SK-N-MC (cell line): Measurements from ENCODE around the gene USP28.

Experiments used
- DNase-seq: peaks from one replicate; pipeline ENCODE4 v3.0.0-alpha.2; 2011; ENCODE audit warnings: low read depth, low spot score
- H3K27ac ChIP-seq: fragments of 200-600 bp; sonication (generic); 2 replicates; pipeline ENCODE4 v1.5.1; 2016; ENCODE audit warnings: mixed run types
- H3K36me3 ChIP-seq: fragments of 200-600 bp; sonication (generic); 2 replicates; pipeline ENCODE4 v1.6.1; 2017; ENCODE audit warnings: antibody characterized with exemption, low read length, mixed read lengths; ENCODE audit not compliant: insufficient read depth
- H3K4me3 ChIP-seq: fragments of 200-600 bp; sonication (generic); 2 replicates; pipeline ENCODE4 v1.5.1; 2016
- H3K9ac ChIP-seq: fragments of 200-600 bp; sonication (generic); 2 replicates; pipeline ENCODE4 v1.8.0; 2017; ENCODE audit warnings: mixed run types, mixed read lengths; ENCODE audit not compliant: insufficient read length
- H3K9me3 ChIP-seq: fragments of 200-600 bp; sonication (generic); 2 replicates; pipeline ENCODE4 v1.6.1; 2017; ENCODE audit warnings: low read depth, mild to moderate bottlenecking, antibody characterized with exemption, low read length, moderate library complexity, mixed read lengths
- EZH2 ChIP-seq: fragments of 200-600 bp; sonication (generic); IDR thresholded peaks from one replicate; pipeline ENCODE4 v1.6.1; 2017; ENCODE audit warnings: antibody characterized with exemption
- FOXP2 ChIP-seq: optimal IDR thresholded peaks from 2 replicates; pipeline ENCODE3; 2011; ENCODE audit warnings: mild to moderate bottlenecking, moderate library complexity; ENCODE audit not compliant: insufficient read depth; ENCODE audit errors: extremely low read length, control extremely low read depth
- POLR2AphosphoS5 ChIP-seq: IDR thresholded peaks from 2 replicates; pipeline ENCODE4 v1.6.1; 2012; ENCODE audit warnings: mild to moderate bottlenecking, low read depth, low read length, borderline replicate concordance

The USP28 gene

DNA sequence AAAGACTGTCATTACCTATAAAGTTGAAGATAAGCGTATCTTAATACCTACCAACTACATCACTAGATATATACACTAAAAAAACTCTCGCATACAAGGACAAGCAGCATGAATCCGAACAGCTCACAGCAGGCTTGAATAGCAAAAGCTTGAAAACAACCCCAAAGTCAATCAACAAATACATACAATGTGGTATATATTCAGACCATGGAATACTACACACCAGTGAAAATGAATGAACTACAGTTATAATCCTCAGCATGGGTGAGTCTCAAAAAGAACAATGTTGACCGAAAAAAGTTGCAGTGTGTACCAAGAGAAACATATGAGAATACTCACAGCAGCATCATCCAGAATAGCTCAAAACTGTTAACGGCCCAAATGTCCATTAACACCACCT, 25.2 kb downstream of the USP28 start:
- H3K9me3 ChIP-seq, result no peaks in the 10 kb centered on the region
- H3K27ac ChIP-seq, result no peak overlapping the region
- no peak for TF ChIP-seq FOXP2
- no peak for TF ChIP-seq POLR2AphosphoS5
- no peak for TF ChIP-seq EZH2
- H3K36me3 ChIP-seq, result peaks cover 8% of the 10 kb centered on the region
- no peak overlapping the region for H3K4me3 ChIP-seq
- no peak overlapping the region for H3K9ac ChIP-seq
- DNase-seq, result no peak

- no peak overlapping the region for H3K27ac ChIP-seq
- H3K4me3 ChIP-seq, result no peak overlapping the region
- H3K36me3 ChIP-seq, result peaks cover 8% of the 10 kb centered on the region
- no peaks in the 10 kb centered on the region for H3K9me3 ChIP-seq
- H3K9ac ChIP-seq, result no peak overlapping the region
- DNase-seq, result no peak
- TF ChIP-seq FOXP2 (no peak), EZH2 (no peak), POLR2AphosphoS5 (no peak)
Measured at GRCh38 chr11:113849713-113850112, 25.7 kb downstream of the USP28 start.

- TF ChIP-seq FOXP2 (no peak), POLR2AphosphoS5 (no peak), EZH2 (no peak)
- H3K9me3 ChIP-seq, result no peaks in the 10 kb centered on the region
- H3K27ac ChIP-seq, result no peak overlapping the region
- H3K9ac ChIP-seq, result no peak overlapping the region
- H3K4me3 ChIP-seq, result no peak overlapping the region
- no peak for DNase-seq
- H3K36me3 ChIP-seq, result peaks cover 8% of the 10 kb centered on the region
Measured at GRCh38 chr11:113847580-113847979, 27.8 kb downstream of the USP28 start.

GRCh38 chr11:113847111-113847510, 28.3 kb downstream of the USP28 start:
- H3K9ac ChIP-seq, result no peak overlapping the region
- no peak for DNase-seq
- no peak overlapping the region for H3K4me3 ChIP-seq
- H3K9me3 ChIP-seq, result no peaks in the 10 kb centered on the region
- TF ChIP-seq FOXP2 (no peak), EZH2 (no peak), POLR2AphosphoS5 (no peak)
- H3K27ac ChIP-seq, result no peak overlapping the region
- H3K36me3 ChIP-seq, result peaks cover 5% of the 10 kb centered on the region; the same call in 1 of the 2 replicates

- H3K36me3 ChIP-seq, result peaks cover 8% of the 10 kb centered on the region; the same call in 1 of the 2 replicates
Measured at GRCh38 chr11:113841691-113842090, 33.7 kb downstream of the USP28 start.

DNA sequence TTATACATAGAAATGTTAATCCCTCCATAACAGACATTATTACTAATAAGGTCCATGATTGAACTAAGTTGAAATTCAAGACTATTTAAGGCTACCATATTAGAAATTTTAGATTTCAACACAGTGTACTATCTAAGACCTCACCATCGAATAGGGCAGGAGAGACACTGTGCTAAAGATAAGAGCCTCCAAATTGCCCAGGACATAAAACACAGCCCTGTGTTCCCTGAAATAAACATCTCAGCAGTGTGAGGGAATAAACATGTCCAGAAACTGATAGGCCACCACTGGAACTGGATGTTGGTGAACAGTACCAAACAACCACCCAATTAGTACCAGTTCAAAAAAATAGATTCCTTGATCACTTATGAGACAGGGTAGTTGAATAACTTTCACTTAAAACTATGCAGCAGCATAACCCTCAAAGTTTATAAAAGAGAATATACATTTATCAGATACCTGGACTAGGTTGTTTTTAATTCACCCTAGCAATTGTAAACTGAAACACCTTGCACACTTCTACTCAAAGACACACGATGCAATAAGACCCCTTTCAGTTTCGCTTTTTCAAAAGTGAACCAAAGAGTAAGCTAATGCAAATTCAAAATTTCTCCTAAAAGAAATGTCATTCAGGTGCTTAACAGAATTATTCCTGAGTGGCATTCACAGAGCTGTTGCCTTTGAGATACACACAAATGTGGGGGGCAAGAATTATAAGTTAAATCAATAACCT, 34.3 kb downstream of the USP28 start:
- Histone ChIP-seq H3K27ac (no peak overlapping the region), H3K4me3 (no peak overlapping the region), H3K36me3 (peaks cover 8% of the 10 kb centered on the region; the same call in 1 of the 2 replicates), H3K9ac (no peak overlapping the region), H3K9me3 (no peaks in the 10 kb centered on the region)
- DNase-seq, result no peak
- TF ChIP-seq POLR2AphosphoS5 (no peak), FOXP2 (no peak), EZH2 (no peak)

More at GRCh38 chr11:113841691-113842090, 33.7 kb downstream of the USP28 start:
- Histone ChIP-seq H3K4me3 (no peak overlapping the region), H3K9ac (no peak overlapping the region), H3K27ac (no peak overlapping the region), H3K9me3 (no peaks in the 10 kb centered on the region)
- TF ChIP-seq FOXP2, result no peak
- no peak for TF ChIP-seq EZH2
- DNase-seq, result no peak

DNA sequence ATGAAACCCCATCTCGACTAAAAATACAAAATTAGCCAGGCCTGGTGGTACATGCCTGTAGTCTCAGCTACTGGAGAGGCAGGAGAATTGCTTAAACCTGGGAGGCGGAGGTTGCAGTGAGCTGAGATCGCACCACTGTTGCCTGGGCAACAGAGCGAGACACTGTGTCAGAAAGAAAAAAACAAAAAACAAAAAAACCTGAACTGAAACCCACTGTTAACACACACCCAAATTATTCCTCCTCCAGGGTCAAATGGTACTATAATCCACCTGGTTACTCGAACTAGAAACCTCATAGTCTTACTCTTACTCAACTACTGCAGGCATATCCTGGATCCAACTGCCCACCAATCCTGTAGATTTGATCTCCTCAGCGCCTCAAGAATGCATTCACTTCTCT, 35.5 kb downstream of the USP28 start:
- Histone ChIP-seq H3K9me3 (no peaks in the 10 kb centered on the region), H3K27ac (no peak overlapping the region), H3K4me3 (no peak overlapping the region), H3K36me3 (peaks cover 8% of the 10 kb centered on the region; the same call in 1 of the 2 replicates), H3K9ac (no peak overlapping the region)
- TF ChIP-seq FOXP2 (no peak), POLR2AphosphoS5 (no peak), EZH2 (no peak)
- DNase-seq, result no peak

DNA sequence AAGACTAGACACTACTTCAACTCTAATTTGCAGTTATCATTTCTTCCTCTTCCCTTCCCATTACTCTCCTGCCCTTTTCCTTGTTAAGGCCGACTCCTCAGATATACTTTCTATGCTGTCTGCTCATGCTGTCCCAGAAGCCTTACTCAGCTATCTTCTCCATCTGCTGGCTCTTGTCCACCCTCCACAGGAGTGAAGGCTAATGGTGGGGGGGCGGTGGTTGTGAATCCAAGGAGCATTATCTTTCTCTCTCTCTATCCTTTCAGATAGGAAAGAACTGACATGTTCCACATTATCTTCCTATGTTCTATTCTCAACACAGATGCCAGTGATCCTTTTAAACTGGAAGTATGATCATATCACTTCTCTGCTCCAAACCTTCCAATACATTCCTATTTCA, 37.4 kb downstream of the USP28 start:
- TF ChIP-seq EZH2 (no peak), POLR2AphosphoS5 (no peak), FOXP2 (no peak)
- H3K36me3 ChIP-seq, result peaks cover 8% of the 10 kb centered on the region; the same call in 1 of the 2 replicates
- H3K27ac ChIP-seq, result no peak overlapping the region
- H3K4me3 ChIP-seq, result no peak overlapping the region
- no peak for DNase-seq
- no peak overlapping the region for H3K9ac ChIP-seq
- H3K9me3 ChIP-seq, result no peaks in the 10 kb centered on the region
